GM12801 (cell line): ENCODE results near the gene CACNA1G.

ENCODE experiments used
- CTCF ChIP-seq: IDR thresholded peaks from one replicate; pipeline ENCODE4 v1.5.1; 2011; ENCODE audit warnings: control low read depth; ENCODE audit not compliant: insufficient read length; ENCODE audit errors: extremely low read depth

Gene CACNA1G

GRCh38 chr17:50564916-50565315 lies 4.4 kb downstream of the CACNA1G start:
- TF ChIP-seq CTCF = no peak

GRCh38 chr17:50565402-50566350 lies 5.2 kb downstream of the CACNA1G start:
- TF ChIP-seq CTCF = no peak

GRCh38 chr17:50566886-50567285 lies 6.4 kb downstream of the CACNA1G start:
- TF ChIP-seq CTCF = no peak

GRCh38 chr17:50568659-50569058 lies 8.1 kb downstream of the CACNA1G start:
- TF ChIP-seq CTCF = no peak

- no peak for TF ChIP-seq CTCF
Measured at GRCh38 chr17:50569592-50569991, 9.1 kb downstream of the CACNA1G start.

GRCh38 chr17:50570032-50570431 lies 9.5 kb downstream of the CACNA1G start:
- no peak for TF ChIP-seq CTCF

GRCh38 chr17:50570528-50570927 lies 10.0 kb downstream of the CACNA1G start:
- no peak for TF ChIP-seq CTCF
